Forelimb muscle (tissue), 1 donor: ENCODE results near the gene ERMP1. TPM values are rescaled to one million over a fixed set of nuclear protein-coding genes. Genes with fewer than 3 reads are reported as not detected.
"Not testable (repeated sequence)": the region's sequence is repeated elsewhere in the genome, so short reads cannot be mapped to it uniquely, and the experiment has no call there.

Source experiments
- DNase-seq: peaks from one replicate; pipeline ENCODE4 v3.0.0-alpha.2; 2013; ENCODE audit warnings: low read depth
- polyA plus RNA-seq: library from polyadenylated mRNA; unstranded; fragments of 120-200 nt; gene quantifications from one replicate; pipeline ENCODE4 v1.2.1, GENCODE V29; 2013; ENCODE audit not compliant: insufficient read length

Gene ERMP1
- polyA plus RNA-seq = 7.1 TPM

GRCh38 chr9:5832538-5833529, at the start of gene ERMP1:
ERMP1 (minus strand) TSS chr9:5833117; CDS start chr9:5833027, 90 bp downstream.
- DNase-seq = peak; percentile 58

- not testable (repeated sequence) for DNase-seq
These were observed 49.5 kb upstream of the ERMP1 start for GRCh38 chr9:5882244-5883012.

GRCh38 chr9:5879419-5880181, 46.7 kb upstream of the ERMP1 start:
- no peak for DNase-seq

- DNase-seq = no peak
These were observed 43.8 kb upstream of the ERMP1 start for GRCh38 chr9:5876711-5877110.

GRCh38 chr9:5876026-5876425, 43.1 kb upstream of the ERMP1 start:
- DNase-seq = no peak

- no peak for DNase-seq
These were observed 41.1 kb upstream of the ERMP1 start for GRCh38 chr9:5874048-5874447.

- no peak for DNase-seq
These were observed 40.5 kb upstream of the ERMP1 start for GRCh38 chr9:5873439-5873838.

GRCh38 chr9:5872511-5872910, 39.6 kb upstream of the ERMP1 start:
- no peak for DNase-seq

GRCh38 chr9:5871785-5872184, 38.9 kb upstream of the ERMP1 start:
- no peak for DNase-seq

GRCh38 chr9:5870691-5871090, 37.8 kb upstream of the ERMP1 start:
- DNase-seq = no peak

- no peak for DNase-seq
These were observed 37.1 kb upstream of the ERMP1 start for GRCh38 chr9:5870020-5870339.

- DNase-seq = no peak
These were observed 36.5 kb upstream of the ERMP1 start for GRCh38 chr9:5869315-5870019.

GRCh38 chr9:5868235-5868634, 35.3 kb upstream of the ERMP1 start:
- DNase-seq = no peak

- DNase-seq = no peak
These were observed 33.8 kb upstream of the ERMP1 start for GRCh38 chr9:5866685-5867084.

- DNase-seq = no peak
These were observed 33.4 kb upstream of the ERMP1 start for GRCh38 chr9:5866272-5866671.

GRCh38 chr9:5864446-5864845, 31.5 kb upstream of the ERMP1 start:
- no peak for DNase-seq

GRCh38 chr9:5863092-5863746, 30.3 kb upstream of the ERMP1 start:
- DNase-seq = no peak

GRCh38 chr9:5858833-5859232, 25.9 kb upstream of the ERMP1 start:
- DNase-seq = no peak

- no peak for DNase-seq
These were observed 25.0 kb upstream of the ERMP1 start for GRCh38 chr9:5857928-5858327.

- no peak for DNase-seq
These were observed 21.3 kb upstream of the ERMP1 start for GRCh38 chr9:5854063-5854790.
